HG02973 (cell line): Measurements from ENCODE around the gene CIAO2A.
A peak's percentile ranks its signal among the peaks of the same experiment; 100 is the strongest.
"Not testable (repeated sequence)": the region's sequence is repeated elsewhere in the genome, so short reads cannot be mapped to it uniquely, and the experiment has no call there.

Experiments
- ATAC-seq: cut with Tn5 transposase; IDR thresholded peaks from one replicate; pipeline ENCODE4 v1.9.1; 2021; ENCODE audit warnings: moderate library complexity; ENCODE audit not compliant: unreplicated experiment

The CIAO2A gene

GRCh38 chr15:64112073-64112772, 18.6 kb upstream of the CIAO2A start:
- no peak for ATAC-seq

GRCh38 chr15:64111679-64112050, 18.0 kb upstream of the CIAO2A start:
- ATAC-seq = no peak

- ATAC-seq = no peak
Observed at GRCh38 chr15:64110950-64111678, 17.5 kb upstream of the CIAO2A start.

GRCh38 chr15:64110108-64110701, 16.6 kb upstream of the CIAO2A start:
- ATAC-seq = not testable (repeated sequence)

- ATAC-seq = no peak
Observed at GRCh38 chr15:64107337-64107736, 13.7 kb upstream of the CIAO2A start.

GRCh38 chr15:64105113-64105704, 11.6 kb upstream of the CIAO2A start:
- ATAC-seq = no peak

- ATAC-seq = no peak
Observed at GRCh38 chr15:64102497-64102896, 8.9 kb upstream of the CIAO2A start.

- ATAC-seq = no peak
Observed at GRCh38 chr15:64100958-64101357, 7.3 kb upstream of the CIAO2A start.

GRCh38 chr15:64099379-64099778, 5.7 kb upstream of the CIAO2A start:
- ATAC-seq = no peak

GRCh38 chr15:64096668-64097384, 3.2 kb upstream of the CIAO2A start:
- no peak for ATAC-seq

GRCh38 chr15:64095795-64096667, 2.4 kb upstream of the CIAO2A start, which contains the start of gene SNX1:
TSS of gene SNX1 (plus strand) at chr15:64095982. CDS start at chr15:64096014, 32 bp downstream.
- peak; percentile 42 for ATAC-seq

GRCh38 chr15:64095431-64095794, 1.8 kb upstream of the CIAO2A start:
- ATAC-seq = no peak

GRCh38 chr15:64092864-64093626, 593 bp downstream of the CIAO2A start:
- ATAC-seq = no peak

- no peak for ATAC-seq
Observed at GRCh38 chr15:64092075-64092820, 1.4 kb downstream of the CIAO2A start.

GRCh38 chr15:64090527-64090926, 3.1 kb downstream of the CIAO2A start:
- ATAC-seq = no peak

- no peak for ATAC-seq
Observed at GRCh38 chr15:64089543-64090280, 3.9 kb downstream of the CIAO2A start.

GRCh38 chr15:64082757-64083156, 10.9 kb downstream of the CIAO2A start:
- ATAC-seq = no peak

- not testable (repeated sequence) for ATAC-seq
Observed at GRCh38 chr15:64073496-64073895, 20.1 kb downstream of the CIAO2A start.
